Middle frontal gyrus (tissue), 1 donor: ENCODE measurements around the gene NHERF1.
A peak's percentile ranks its signal among the peaks of the same experiment; 100 is the strongest.

Experiments used
- DNase-seq: peaks from one replicate; pipeline ENCODE4 v3.0.0-alpha.2; 2015; ENCODE audit warnings: low spot score; ENCODE audit errors: extremely low spot score

The NHERF1 gene

DNA sequence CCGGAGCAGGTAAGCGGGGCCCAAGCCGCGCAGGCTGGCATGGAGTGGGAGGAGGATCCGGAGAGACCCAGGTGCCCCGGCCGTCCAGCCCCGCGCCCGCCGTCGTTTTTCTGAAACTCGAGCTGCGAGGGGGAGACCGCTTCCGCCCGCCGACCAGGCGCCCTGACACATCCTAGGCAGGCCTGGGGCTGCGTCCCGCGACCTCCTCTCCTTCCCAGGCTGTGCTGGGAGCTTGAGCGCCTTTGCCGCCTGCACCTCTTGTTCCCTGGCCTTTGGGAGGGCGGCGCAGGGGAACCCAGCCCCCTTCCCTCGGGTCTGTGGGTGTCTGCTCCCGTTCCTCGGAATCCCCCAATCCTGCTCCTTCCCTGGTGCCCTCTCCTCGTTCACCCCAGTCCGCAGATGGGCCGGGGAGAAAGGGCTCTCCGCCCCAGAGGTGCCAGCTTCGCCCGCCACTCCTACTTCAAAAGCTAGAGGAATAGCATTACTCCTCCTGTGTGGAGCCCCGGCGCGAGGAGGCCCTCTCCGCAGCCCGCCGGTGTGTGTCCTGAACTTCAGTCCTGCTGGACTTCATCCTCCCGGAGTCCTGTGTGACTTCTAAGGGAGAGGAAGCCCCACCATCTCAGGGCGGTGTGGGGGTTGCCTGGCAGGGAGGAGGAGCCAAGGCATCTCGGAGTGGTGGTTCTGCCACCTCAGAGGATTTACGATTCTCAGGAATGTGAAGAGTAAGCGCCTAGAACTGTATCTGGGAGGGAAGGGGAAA is 1.0 kb downstream of the NHERF1 start:
- no peak for DNase-seq

- DNase-seq: no peak
These were observed 1.6 kb downstream of the NHERF1 start for GRCh38 chr17:74750039-74750326.

DNA sequence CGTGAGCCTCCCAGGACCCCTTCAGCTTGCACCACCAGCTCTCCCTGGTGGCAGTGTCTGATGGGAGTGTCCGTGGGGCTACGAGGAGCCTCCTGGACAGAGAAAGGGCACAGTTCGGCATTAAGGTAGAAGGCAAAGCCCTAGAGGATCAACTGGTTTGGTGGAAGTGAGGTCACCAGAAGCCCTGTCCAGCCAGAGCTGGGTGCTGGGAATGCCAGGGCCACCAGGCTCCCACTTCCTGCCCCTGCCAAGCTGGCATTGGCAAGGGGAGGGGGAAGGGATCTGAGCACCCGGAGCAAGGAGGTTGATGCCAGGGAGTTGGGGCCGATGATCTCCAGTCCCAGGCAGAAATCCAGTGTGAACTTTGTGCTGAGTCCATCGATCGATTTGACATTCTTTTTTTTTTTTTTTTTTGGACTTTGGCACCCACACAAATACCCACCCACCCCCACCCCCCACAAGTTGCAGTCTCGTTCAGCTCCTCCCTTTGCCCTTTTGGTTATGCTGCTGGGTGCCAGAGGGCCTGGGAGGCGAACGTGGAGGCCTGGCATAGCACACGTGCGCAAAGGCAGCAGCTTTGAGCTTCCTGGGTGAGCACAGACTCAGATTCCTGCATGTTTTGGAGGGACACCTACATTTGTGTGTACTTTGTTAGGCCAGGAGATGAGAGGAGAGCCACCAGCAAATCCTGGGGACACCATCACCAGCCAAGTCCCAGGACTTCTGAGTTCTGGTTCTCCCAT is 2.1 kb downstream of the NHERF1 start:
- DNase-seq: no peak

- no peak for DNase-seq
These were observed 4.0 kb downstream of the NHERF1 start for GRCh38 chr17:74752415-74752814.

- DNase-seq: no peak
These were observed 4.5 kb downstream of the NHERF1 start for GRCh38 chr17:74752822-74753401.

GRCh38 chr17:74754832-74755231 is 6.4 kb downstream of the NHERF1 start:
- DNase-seq: no peak

DNA sequence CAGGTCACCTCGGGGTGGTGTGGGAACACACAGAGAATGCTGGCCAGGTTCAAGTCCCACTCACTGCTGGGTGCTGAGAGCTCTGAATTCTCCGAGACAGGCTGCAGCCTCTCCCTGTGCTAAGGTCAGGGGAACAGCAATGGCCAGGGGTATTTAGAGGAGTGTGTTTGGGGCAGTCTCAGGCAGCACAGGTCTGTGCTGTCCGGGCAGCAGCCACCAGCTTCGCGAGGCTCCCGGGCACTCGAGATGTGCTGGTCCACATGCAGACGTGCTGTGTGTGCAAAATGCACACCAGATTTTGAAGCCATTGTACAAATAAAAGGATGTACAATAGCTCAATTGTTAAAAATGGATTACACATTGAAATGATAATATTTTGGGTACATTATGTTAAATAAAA is 7.1 kb downstream of the NHERF1 start:
- no peak for DNase-seq

DNA sequence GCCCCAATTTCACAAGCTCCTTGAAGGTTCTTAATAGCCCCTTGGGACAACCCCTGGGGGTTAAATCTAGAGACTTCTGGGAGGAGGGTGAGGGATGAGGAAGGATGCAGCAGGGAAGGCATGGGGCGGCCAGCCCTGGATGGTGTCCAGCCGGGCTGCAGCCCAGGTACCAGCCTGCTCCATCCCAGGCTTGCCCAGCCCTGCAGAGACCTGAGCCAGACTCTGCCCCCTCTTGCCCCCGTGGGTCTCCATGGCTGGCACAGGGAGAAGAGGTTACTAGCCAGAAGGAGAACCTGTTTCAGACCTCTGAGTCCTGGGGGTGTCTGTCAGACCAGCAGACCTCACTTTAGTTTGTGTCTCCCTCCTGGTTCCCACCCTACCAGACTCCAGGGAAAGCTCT is 8.5 kb downstream of the NHERF1 start:
- DNase-seq: no peak

DNA sequence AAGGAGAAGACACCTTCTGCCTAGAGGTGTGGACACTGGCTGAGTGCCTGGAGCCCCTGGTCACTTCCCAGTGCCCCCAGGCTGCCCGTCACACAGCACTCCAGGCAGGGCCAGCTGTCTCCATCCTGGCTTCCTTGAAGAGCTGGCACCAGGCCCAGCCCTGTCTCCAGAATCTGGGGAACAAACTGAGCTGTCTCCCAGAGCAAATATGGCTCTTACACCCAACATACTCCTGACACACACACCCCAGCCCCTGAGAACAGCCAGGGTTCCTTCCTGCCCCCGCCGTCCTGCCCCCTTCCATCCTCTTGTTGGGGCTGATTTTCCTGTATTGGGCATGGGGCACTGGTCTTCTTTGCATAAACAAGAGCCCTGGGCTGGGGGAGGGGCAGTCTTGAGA is 9.1 kb downstream of the NHERF1 start:
- DNase-seq: no peak

DNA sequence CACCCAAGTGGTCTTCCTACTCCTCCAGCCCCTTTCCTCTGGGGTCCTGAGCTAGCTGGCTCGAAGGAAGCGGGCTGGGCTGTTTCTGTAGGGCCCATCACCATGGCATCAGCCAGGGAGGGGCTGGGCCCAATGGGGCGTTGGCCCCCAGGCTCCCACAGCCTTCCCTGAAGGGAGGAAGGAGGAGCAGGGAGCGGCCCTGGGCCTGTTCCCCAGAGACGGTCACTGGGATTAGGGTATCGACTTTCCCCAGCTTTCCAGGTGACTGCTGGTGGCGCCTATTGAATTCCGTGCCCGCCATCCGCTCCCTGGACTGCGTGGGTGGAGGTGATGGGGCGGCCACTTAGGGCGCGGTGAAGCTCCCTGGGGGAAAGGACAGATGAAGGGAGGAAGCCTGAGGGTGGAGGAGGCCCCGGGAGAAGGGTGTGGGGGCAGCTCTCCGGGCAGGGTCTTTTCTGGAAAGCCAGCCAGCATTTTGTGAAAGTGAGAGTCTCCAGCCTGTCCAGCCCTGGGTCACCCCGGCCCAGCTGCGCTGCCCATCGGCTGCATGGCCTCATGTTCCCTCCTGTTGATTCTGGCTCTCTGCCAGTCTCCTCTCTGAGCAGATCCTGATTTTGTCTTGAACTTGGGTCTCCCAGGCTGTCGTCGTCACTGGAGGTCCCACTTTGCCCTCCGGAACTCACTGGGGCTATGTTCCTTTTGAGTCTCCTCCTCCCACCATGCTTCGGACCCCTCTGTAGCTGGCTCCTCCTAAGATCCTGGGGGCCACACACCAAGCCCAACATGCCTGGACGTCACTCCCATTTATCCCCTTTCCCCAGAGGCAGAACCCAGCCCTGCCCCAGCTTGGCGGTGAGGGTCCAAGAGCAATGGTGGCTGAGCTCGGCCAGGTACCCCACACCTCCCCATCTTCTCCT is 9.8 kb downstream of the NHERF1 start:
- no peak for DNase-seq

GRCh38 chr17:74758848-74759168 is 10.4 kb downstream of the NHERF1 start:
- DNase-seq: no peak

- no peak for DNase-seq
These were observed 10.9 kb downstream of the NHERF1 start for GRCh38 chr17:74759243-74759801.

DNA sequence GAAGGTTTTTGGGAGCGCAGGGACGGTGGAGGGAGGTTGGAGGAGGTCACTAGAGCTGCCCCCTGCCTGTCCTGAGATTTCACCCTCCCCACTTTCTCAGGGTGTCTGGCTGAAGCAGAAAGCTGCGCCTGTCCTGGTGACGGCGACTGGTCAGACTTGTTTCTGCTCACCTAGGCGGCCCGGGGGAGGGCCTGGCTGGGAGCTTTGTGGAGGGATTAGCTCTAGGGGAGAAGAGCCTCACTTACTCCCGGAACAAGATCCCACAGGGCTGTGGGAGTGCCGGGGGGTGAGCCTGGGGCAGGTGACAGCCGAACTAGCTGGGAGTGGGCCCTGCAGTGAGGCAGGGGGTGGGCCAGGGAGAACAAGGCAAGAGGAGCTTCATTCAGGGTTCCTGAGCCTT is 11.5 kb downstream of the NHERF1 start:
- DNase-seq: no peak

DNA sequence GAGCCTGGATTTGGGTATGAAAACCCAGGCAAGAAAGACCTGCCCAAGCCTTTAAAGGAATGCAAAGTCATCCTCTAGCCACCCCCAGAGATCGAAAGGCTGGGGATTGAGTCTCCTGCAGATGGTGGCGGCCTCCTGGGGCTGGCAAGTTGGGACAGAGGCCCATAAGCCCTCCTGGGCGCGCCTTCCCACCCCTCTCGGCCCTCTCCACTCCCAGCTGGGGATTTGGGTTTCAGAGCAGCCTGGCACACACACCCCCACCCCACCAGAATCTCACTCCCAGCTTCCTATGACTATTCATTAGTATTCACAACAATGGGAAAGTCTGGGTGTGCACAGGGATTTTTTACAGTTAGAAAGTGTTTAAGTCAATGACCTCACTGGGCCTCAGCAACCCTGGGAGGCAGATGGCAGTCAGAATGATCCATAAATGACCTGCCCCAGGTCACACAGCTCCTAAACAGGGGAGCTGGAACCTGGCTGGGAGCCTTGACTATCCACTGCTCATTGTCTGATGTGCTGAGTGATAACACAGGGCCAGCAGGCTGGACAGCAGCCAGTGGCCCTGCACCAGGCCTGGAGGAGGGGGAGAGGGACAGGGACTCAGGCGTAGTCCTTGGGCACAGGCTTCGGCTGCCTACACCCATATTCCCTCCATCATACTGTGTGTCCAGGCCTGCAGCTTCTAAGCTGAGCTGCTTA is 12.1 kb downstream of the NHERF1 start:
- DNase-seq: no peak

- DNase-seq: no peak
These were observed 13.0 kb downstream of the NHERF1 start for GRCh38 chr17:74761419-74761818.

DNA sequence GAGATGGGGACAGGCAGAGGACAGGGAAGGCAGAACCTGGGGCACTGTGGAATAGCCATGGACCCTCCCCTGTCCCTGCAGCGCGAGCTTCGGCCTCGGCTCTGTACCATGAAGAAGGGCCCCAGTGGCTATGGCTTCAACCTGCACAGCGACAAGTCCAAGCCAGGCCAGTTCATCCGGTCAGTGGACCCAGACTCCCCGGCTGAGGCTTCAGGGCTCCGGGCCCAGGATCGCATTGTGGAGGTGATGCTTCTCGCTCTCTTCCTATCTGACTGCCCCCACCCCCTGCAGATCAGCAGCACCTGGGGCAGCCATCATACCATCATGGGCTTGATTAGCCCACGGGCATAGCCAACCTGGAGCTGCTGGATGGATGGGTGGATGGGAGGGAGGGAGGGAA is 13.5 kb downstream of the NHERF1 start:
- DNase-seq: no peak

GRCh38 chr17:74763565-74764387 is 15.3 kb downstream of the NHERF1 start:
- DNase-seq: no peak

DNA sequence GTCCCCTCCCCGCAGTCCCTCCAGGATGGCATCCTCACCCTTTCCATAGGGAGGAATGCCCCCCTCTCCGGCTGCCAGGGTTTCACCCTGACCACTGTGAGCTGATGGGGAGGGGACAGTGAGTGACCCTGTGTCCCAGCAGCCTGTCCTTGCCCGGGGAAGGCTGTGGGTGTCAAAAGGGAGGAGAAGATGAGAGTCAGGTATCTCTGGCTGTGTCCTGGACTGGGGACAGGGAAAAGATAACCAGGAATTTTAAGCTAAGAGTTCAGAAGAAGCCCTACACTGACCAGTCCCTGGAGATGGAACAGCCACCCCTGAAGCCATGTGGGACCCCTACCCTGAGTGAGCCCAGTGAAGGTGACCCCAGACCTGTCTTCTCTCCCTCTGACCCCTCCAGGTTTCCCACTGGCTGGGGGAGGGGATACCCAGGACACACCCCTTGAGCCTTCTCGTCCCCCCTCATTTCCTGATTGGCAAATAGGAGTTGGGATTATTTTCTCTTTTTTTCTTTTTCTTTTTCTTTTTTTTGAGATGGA is 16.4 kb downstream of the NHERF1 start:
- DNase-seq: no peak

DNA sequence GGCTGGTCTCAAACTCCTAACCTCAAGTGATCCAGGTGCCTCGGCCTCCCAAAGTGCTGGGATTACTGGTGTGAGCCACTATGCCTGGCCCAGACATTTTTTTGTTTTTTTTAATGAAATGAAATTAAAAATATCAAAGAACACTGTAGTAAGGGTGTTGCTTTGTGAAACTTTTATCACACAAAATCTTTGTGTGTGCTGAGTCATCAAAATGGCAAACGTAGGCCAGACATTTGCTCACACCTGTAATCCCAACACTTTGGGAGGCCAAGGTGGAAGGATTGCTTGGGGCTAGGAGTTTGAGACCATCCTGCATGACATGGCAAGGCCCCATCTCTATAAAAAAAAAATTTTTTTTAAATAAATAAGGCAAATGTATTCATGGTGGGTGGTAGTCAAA is 18.0 kb downstream of the NHERF1 start:
- no peak for DNase-seq

GRCh38 chr17:74767111-74767516 is 18.7 kb downstream of the NHERF1 start:
- DNase-seq: peak; percentile 75
